IPS-15b (cell line): ENCODE data around the gene PLEKHA5.
"Not testable (repeated sequence)": the region's sequence is repeated elsewhere in the genome, so short reads cannot be mapped to it uniquely, and the experiment has no call there.

Source experiments
- H3K27me3 ChIP-seq: one replicate; pipeline ENCODE4 v1.6.1; 2013; ENCODE audit warnings: low read length; ENCODE audit not compliant: control insufficient read depth, insufficient read depth
- H3K36me3 ChIP-seq: one replicate; pipeline ENCODE4 v1.6.1; 2013; ENCODE audit warnings: low read length; ENCODE audit not compliant: control insufficient read depth, insufficient read depth
- H3K4me1 ChIP-seq: one replicate; pipeline ENCODE4 v1.6.1; 2013; ENCODE audit warnings: mild to moderate bottlenecking, low read length; ENCODE audit not compliant: control insufficient read depth, insufficient read depth
- H3K4me3 ChIP-seq: one replicate; pipeline ENCODE4 v1.5.1; 2013; ENCODE audit warnings: low read depth, low read length
- H3K9ac ChIP-seq: one replicate; pipeline ENCODE4 v1.6.1; 2013; ENCODE audit warnings: low read depth, mild to moderate bottlenecking, low read length
- H3K9me3 ChIP-seq: one replicate; pipeline ENCODE4 v1.6.1; 2013; ENCODE audit warnings: mild to moderate bottlenecking, low read length; ENCODE audit not compliant: control insufficient read depth, insufficient read depth

PLEKHA5 gene

DNA sequence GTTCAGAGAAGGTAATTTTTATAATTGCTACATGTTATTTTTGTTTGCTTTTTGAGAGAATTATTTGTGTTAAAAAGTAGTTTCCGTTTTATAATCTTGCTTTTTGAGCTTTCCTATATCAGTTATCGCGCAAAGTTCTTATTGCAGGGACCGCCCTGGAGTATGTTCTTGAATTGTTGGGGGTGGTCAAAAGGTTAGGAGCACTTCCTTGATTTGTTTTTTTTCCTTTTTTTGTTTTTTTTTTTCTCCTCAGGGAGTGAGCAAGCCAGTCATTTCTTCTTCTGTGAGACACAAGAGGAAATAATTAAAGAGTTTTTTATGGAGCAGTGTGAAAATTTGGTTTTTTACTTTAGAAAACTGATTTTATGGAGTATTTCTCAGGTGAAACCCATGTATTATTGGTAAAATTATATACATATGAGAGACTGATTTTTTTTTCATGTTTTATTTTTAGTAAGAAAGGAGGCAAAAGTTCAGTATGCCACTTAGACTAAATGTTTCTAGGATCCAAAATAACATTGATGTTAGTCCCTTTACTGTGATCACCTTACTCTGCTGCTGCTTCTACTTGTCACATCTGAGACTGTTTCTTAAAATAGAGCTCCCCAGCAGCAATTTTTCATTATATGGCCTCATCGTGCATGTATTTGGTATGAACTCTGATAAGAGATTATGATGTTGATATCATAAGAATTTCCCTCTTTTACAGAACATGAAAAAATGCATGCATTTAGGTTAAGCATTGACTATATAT lies 26.6 kb downstream of the PLEKHA5 start:
- Histone ChIP-seq H3K9ac (no peak overlapping the region), H3K36me3 (no peaks in the 10 kb centered on the region), H3K4me3 (no peak overlapping the region), H3K4me1 (peaks cover 4% of the 10 kb centered on the region), H3K9me3 (no peaks in the 10 kb centered on the region), H3K27me3 (no peaks in the 10 kb centered on the region)

DNA sequence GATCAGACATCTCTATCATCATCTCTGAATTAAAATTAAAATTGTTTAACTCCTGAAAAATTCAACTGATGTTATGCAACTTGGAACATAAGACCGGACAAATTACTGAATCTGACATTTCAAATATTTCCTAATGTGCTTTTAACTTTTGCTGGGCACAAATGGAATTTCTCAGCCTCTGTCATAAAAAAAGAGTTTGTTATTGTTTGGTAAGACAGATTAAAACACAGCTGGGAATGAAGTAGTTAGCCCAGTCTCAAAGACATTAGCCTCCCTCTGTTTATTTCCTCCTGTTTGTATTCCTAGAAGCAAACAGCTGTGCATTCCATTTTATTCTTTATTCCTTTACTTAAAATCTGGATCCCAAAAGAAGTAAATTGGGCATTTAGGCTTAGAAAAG lies 29.4 kb downstream of the PLEKHA5 start:
- Histone ChIP-seq H3K9me3 (no peaks in the 10 kb centered on the region), H3K4me1 (peaks cover 4% of the 10 kb centered on the region), H3K27me3 (no peaks in the 10 kb centered on the region), H3K36me3 (no peaks in the 10 kb centered on the region), H3K4me3 (no peak overlapping the region), H3K9ac (no peak overlapping the region)

- H3K4me3 ChIP-seq = no peak overlapping the region
Observed at GRCh38 chr12:19161216-19161615, 31.7 kb downstream of the PLEKHA5 start.

DNA sequence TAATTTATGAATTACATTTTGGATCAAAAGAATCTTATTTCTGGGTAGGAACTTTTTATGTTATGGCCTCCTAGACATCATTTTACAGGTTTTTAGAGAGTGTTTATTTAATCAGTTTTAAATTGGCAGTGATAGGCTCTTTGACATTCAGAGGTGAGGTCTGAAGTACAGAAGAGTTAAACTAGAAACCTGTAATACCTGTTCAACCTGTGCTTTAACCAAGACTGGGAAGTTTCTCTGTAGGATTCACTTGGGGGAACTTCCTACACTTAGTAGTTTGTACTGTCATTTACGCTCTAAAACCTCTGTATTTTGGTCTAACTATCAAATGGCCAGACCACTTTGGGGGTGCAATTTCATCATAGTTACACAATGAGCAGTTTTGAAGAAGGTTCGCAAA lies 35.9 kb downstream of the PLEKHA5 start:
- H3K4me1 ChIP-seq = peaks cover 4% of the 10 kb centered on the region
- no peaks in the 10 kb centered on the region for H3K36me3 ChIP-seq
- H3K27me3 ChIP-seq = no peaks in the 10 kb centered on the region
- no peak overlapping the region for H3K9ac ChIP-seq
- H3K9me3 ChIP-seq = no peaks in the 10 kb centered on the region
- no peak overlapping the region for H3K4me3 ChIP-seq

More at GRCh38 chr12:19161216-19161615, 31.7 kb downstream of the PLEKHA5 start:
- Histone ChIP-seq H3K4me1 (peaks cover 4% of the 10 kb centered on the region), H3K27me3 (no peaks in the 10 kb centered on the region), H3K36me3 (no peaks in the 10 kb centered on the region), H3K9me3 (no peaks in the 10 kb centered on the region), H3K9ac (no peak overlapping the region)

GRCh38 chr12:19166387-19166786 lies 36.9 kb downstream of the PLEKHA5 start:
- Histone ChIP-seq H3K4me1 (peaks cover 6% of the 10 kb centered on the region), H3K9me3 (no peaks in the 10 kb centered on the region), H3K9ac (no peak overlapping the region), H3K4me3 (no peak overlapping the region), H3K27me3 (no peaks in the 10 kb centered on the region), H3K36me3 (no peaks in the 10 kb centered on the region)

DNA sequence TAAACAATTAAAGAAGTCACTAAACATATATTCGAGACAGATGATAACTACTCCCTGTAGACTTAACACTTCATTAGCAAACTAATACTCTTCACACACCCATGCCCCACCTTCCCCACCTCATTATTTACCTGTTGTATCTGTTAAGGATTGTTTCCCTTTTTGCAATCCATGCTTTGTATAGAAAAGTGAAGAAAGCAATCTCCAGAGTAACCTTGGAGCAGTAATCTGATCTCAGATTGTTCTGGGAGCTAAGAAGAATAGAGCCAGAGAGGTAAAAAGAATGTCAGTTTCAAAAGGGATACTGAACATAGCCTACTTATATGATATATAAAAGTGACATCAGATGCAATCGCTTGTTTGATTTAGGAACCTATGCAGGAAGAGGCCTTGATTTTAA lies 37.4 kb downstream of the PLEKHA5 start:
- Histone ChIP-seq H3K9ac (no peak overlapping the region), H3K4me3 (no peak overlapping the region), H3K36me3 (no peaks in the 10 kb centered on the region), H3K9me3 (no peaks in the 10 kb centered on the region), H3K27me3 (no peaks in the 10 kb centered on the region), H3K4me1 (peaks cover 6% of the 10 kb centered on the region)

GRCh38 chr12:19167708-19168107 lies 38.2 kb downstream of the PLEKHA5 start:
- H3K27me3 ChIP-seq = no peaks in the 10 kb centered on the region
- H3K36me3 ChIP-seq = no peaks in the 10 kb centered on the region
- H3K4me3 ChIP-seq = no peak overlapping the region
- H3K4me1 ChIP-seq = peaks cover 6% of the 10 kb centered on the region
- H3K9ac ChIP-seq = no peak overlapping the region
- H3K9me3 ChIP-seq = no peaks in the 10 kb centered on the region

GRCh38 chr12:19168644-19169043 lies 39.1 kb downstream of the PLEKHA5 start:
- Histone ChIP-seq H3K27me3 (no peaks in the 10 kb centered on the region), H3K9ac (no peak overlapping the region), H3K36me3 (no peaks in the 10 kb centered on the region), H3K4me1 (peaks cover 6% of the 10 kb centered on the region), H3K9me3 (no peaks in the 10 kb centered on the region), H3K4me3 (no peak overlapping the region)

- Histone ChIP-seq H3K4me3 (no peak overlapping the region), H3K4me1 (peaks cover 6% of the 10 kb centered on the region), H3K36me3 (no peaks in the 10 kb centered on the region), H3K9ac (no peak overlapping the region), H3K27me3 (no peaks in the 10 kb centered on the region), H3K9me3 (no peaks in the 10 kb centered on the region)
Observed at GRCh38 chr12:19169222-19169621, 39.7 kb downstream of the PLEKHA5 start.

- not testable (repeated sequence) for H3K36me3 ChIP-seq, H3K27me3 ChIP-seq, H3K9ac ChIP-seq, H3K4me3 ChIP-seq, H3K9me3 ChIP-seq, H3K4me1 ChIP-seq
Observed at GRCh38 chr12:19170286-19170685, 40.8 kb downstream of the PLEKHA5 start.

DNA sequence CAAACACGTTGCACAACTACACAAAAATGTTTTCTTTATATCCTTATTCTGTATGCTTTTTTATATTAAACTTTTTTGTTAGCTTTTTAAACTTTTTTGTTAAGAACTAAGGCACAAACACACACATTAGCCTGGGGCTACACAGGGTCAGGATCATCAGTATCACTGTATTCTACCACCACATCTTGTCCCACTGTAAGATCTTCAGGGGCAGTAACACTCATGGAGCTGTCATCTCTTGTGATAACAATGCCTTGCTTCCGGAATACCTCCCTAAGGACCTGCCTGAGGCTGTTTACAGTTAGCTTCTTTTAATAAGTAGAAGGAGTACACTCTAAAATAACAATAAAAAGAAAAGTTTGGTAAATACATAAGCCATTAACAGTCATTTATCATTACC lies 42.2 kb downstream of the PLEKHA5 start:
- no peaks in the 10 kb centered on the region for H3K27me3 ChIP-seq
- H3K9ac ChIP-seq = no peak overlapping the region
- peaks cover 2% of the 10 kb centered on the region for H3K4me1 ChIP-seq
- H3K9me3 ChIP-seq = no peaks in the 10 kb centered on the region
- H3K4me3 ChIP-seq = no peak overlapping the region
- no peaks in the 10 kb centered on the region for H3K36me3 ChIP-seq

- Histone ChIP-seq H3K36me3 (no peaks in the 10 kb centered on the region), H3K27me3 (no peaks in the 10 kb centered on the region), H3K9me3 (no peaks in the 10 kb centered on the region), H3K4me3 (no peak overlapping the region), H3K9ac (no peak overlapping the region), H3K4me1 (no peaks in the 10 kb centered on the region)
Observed at GRCh38 chr12:19177754-19178153, 48.2 kb downstream of the PLEKHA5 start.
